ENCODE results near the gene AMBP. TPM values are rescaled to one million over a fixed set of nuclear protein-coding genes. Genes with fewer than 3 reads are reported as not detected.
"Not testable (repeated sequence)": the region's sequence is repeated elsewhere in the genome, so short reads cannot be mapped to it uniquely, and the experiment has no call there.

Gene AMBP
- polyA plus RNA-seq, 4 donors = 0.81 to 1.9 (median 1.8) TPM

DNA sequence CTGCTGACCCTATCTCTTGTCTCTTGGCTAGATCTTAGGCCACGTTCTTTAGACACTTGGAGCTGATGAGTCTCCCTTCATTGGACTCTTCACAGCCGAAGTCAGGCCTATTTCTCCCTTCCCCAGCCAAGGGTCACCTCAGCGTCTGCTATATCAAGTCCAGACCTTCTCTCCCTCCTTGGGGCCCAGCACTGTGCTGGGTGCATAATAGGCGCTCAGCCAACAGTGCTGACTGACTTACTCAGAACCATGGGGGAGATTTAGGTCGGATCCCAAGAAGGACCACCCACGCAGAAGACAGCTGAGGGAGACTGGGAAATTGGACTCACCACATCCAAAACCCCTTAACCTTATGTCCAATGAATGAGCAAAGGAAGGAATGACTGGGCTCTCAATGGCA is 5.6 kb upstream of the AMBP start:
- H3K36me3 ChIP-seq (ENCODE audit: control insufficient read depth in 3 of 3, insufficient read depth in 2 of 3, low read depth in 1 of 3, low read length in 3 of 3) = peaks cover 0 to 6% (median 0%) of the 10 kb centered on the region in 3 donors
- DNase-seq (peak in 1 of 2 donors; percentile 4), FAIRE-seq (no peak)
- H3K9me3 ChIP-seq (ENCODE audit: control insufficient read depth in 2 of 2, insufficient read depth in 1 of 2, low read depth in 1 of 2, low read length in 1 of 2) = no peaks in the 10 kb centered on the region
- H3K27ac ChIP-seq (ENCODE audit: low read depth in 1 of 3, low read length in 2 of 3) = no peak overlapping the region
- no peak overlapping the region for H3K4me3 ChIP-seq (ENCODE audit: low read depth in 1 of 3, low read length in 3 of 3)
- WGBS, 3 donors = 83 to 91% (median 85%) methylated on average over 6 of the region's 6 CpGs
- H3K4me1 ChIP-seq (ENCODE audit: control insufficient read depth in 3 of 3, insufficient read depth in 2 of 3, low read depth in 1 of 3, low read length in 2 of 3) = peaks cover 0 to 40% (median 7%) of the 10 kb centered on the region in 3 donors
- no peaks in the 10 kb centered on the region for H3K27me3 ChIP-seq (ENCODE audit: control insufficient read depth in 3 of 3, insufficient read depth in 3 of 3, low read length in 3 of 3)

DNA sequence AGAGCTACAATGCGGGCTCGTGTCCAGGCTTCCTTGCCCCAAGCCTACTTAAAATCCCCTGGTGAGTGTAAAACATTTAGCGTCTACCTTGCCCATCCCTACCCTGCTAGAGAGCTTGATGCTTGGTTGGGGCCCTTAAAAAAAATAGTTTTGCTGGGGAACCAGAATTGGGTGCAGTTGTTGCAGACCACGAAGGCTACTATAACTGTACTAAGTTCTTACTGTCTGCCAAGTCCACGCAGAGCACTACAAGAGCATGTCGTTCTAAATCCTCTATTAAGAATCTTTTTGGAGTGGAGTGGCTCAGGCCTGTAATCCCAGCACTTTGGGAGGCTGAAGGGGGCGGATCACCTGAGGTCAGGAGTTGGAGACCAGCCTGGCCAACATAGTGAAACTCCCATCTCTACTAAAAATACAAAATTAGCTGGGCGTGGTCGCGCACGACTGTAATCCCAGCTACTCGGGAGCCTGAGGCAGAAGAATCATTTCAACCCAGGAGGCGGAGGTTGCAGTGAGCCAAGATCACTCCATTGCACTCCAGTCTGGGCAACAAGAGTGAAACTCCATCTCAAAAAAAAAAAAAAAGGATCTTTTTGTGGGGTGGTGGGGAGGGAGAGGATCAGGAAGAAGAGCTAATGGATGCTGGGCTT is 4.8 kb upstream of the AMBP start:
- not testable (repeated sequence) for H3K27me3 ChIP-seq (ENCODE audit: control insufficient read depth in 3 of 3, insufficient read depth in 3 of 3, low read length in 3 of 3); H3K36me3 ChIP-seq (ENCODE audit: control insufficient read depth in 3 of 3, insufficient read depth in 2 of 3, low read depth in 1 of 3, low read length in 3 of 3); H3K4me3 ChIP-seq (ENCODE audit: low read depth in 1 of 3, low read length in 3 of 3); DNase-seq; H3K9me3 ChIP-seq (ENCODE audit: control insufficient read depth in 2 of 2, insufficient read depth in 1 of 2, low read depth in 1 of 2, low read length in 1 of 2); FAIRE-seq
- peak overlapping the region in 1 of 3 donors; percentile 94 for H3K27ac ChIP-seq (ENCODE audit: low read depth in 1 of 3, low read length in 2 of 3)
- WGBS, 3 donors = 35 to 46% (median 42%) methylated on average over 13 of the region's 13 CpGs
- peaks cover 0 to 48% (median 8%) of the 10 kb centered on the region in 3 donors for H3K4me1 ChIP-seq (ENCODE audit: control insufficient read depth in 3 of 3, insufficient read depth in 2 of 3, low read depth in 1 of 3, low read length in 2 of 3)

- WGBS, 3 donors = 19 to 44% (median 19%) methylated on average over 10 of the region's 10 CpGs
- Histone ChIP-seq H3K27ac (ENCODE audit: low read depth in 1 of 3, low read length in 2 of 3) (peak overlapping the region; percentile 63 to 94 (median 85)), H3K4me1 (ENCODE audit: control insufficient read depth in 3 of 3, insufficient read depth in 2 of 3, low read depth in 1 of 3, low read length in 2 of 3) (peaks cover 0 to 54% (median 8%) of the 10 kb centered on the region in 3 donors)
These were observed 4.1 kb upstream of the AMBP start for GRCh38 chr9:114082017-114082762.

GRCh38 chr9:114081441-114082016 is 3.4 kb upstream of the AMBP start:
- Histone ChIP-seq H3K27me3 (ENCODE audit: control insufficient read depth in 3 of 3, insufficient read depth in 3 of 3, low read length in 3 of 3) (no peaks in the 10 kb centered on the region), H3K9me3 (ENCODE audit: control insufficient read depth in 2 of 2, insufficient read depth in 1 of 2, low read depth in 1 of 2, low read length in 1 of 2) (no peaks in the 10 kb centered on the region), H3K36me3 (ENCODE audit: control insufficient read depth in 3 of 3, insufficient read depth in 2 of 3, low read depth in 1 of 3, low read length in 3 of 3) (peaks cover 0 to 5% (median 0%) of the 10 kb centered on the region in 3 donors), H3K27ac (ENCODE audit: low read depth in 1 of 3, low read length in 2 of 3) (peak overlapping the region; percentile 63 to 94 (median 85)), H3K4me1 (ENCODE audit: control insufficient read depth in 3 of 3, insufficient read depth in 2 of 3, low read depth in 1 of 3, low read length in 2 of 3) (peaks cover 0 to 54% (median 8%) of the 10 kb centered on the region in 3 donors), H3K4me3 (ENCODE audit: low read depth in 1 of 3, low read length in 3 of 3) (no peak overlapping the region)
- FAIRE-seq (no peak), DNase-seq (peak in 1 of 2 donors; percentile 47)
- 16 to 66% (median 38%) methylated on average over 6 of the region's 6 CpGs for WGBS, 3 donors

More at GRCh38 chr9:114082017-114082762, 4.1 kb upstream of the AMBP start:
- DNase-seq (peak; percentile 97), FAIRE-seq (no peak)
- Histone ChIP-seq H3K9me3 (ENCODE audit: control insufficient read depth in 2 of 2, insufficient read depth in 1 of 2, low read depth in 1 of 2, low read length in 1 of 2) (no peaks in the 10 kb centered on the region), H3K27me3 (ENCODE audit: control insufficient read depth in 3 of 3, insufficient read depth in 3 of 3, low read length in 3 of 3) (no peaks in the 10 kb centered on the region), H3K4me3 (ENCODE audit: low read depth in 1 of 3, low read length in 3 of 3) (no peak overlapping the region), H3K36me3 (ENCODE audit: control insufficient read depth in 3 of 3, insufficient read depth in 2 of 3, low read depth in 1 of 3, low read length in 3 of 3) (peaks cover 0 to 6% (median 0%) of the 10 kb centered on the region in 3 donors)

DNA sequence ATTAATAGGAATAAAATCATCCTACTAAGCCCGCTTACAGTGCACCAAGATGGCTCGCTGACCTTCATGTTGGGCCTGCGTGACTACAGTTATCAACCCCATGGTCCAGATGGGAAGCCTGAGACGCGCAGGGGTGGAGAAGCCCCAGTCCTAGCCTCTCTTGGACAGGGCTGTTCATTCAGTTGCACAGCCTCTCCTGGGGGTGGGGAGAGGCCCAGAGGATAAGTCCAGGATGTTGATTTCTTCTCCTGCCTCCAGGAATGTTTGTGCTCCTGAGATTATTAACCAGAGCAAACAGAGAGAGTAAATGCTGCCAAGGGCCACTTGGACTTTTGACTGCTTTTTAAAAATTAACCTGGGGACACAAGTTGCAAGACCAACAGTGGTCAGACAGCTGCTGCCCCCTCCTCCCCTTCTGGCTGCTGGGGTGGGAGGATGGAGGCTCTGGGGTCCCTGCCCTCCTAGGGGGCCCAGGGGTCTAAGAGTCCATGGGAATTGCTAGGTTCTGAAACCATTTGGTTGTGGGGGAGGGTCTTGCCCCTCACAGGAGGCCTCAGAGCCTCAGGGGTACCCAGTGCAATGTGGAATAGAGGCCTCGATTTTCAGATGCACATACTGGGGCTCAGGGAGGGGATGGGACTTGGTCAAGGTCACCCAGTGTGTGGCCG is 2.8 kb upstream of the AMBP start:
- Histone ChIP-seq H3K4me3 (ENCODE audit: low read depth in 1 of 3, low read length in 3 of 3) (no peak overlapping the region), H3K27ac (ENCODE audit: low read depth in 1 of 3, low read length in 2 of 3) (peak overlapping the region; percentile 63 to 94 (median 85)), H3K9me3 (ENCODE audit: control insufficient read depth in 2 of 2, insufficient read depth in 1 of 2, low read depth in 1 of 2, low read length in 1 of 2) (no peaks in the 10 kb centered on the region), H3K4me1 (ENCODE audit: control insufficient read depth in 3 of 3, insufficient read depth in 2 of 3, low read depth in 1 of 3, low read length in 2 of 3) (peaks cover 0 to 54% (median 8%) of the 10 kb centered on the region in 3 donors), H3K36me3 (ENCODE audit: control insufficient read depth in 3 of 3, insufficient read depth in 2 of 3, low read depth in 1 of 3, low read length in 3 of 3) (peaks cover 0 to 2% (median 0%) of the 10 kb centered on the region in 3 donors), H3K27me3 (ENCODE audit: control insufficient read depth in 3 of 3, insufficient read depth in 3 of 3, low read length in 3 of 3) (no peaks in the 10 kb centered on the region)
- DNase-seq (peak; percentile 94 to 96), FAIRE-seq (no peak)
- 14 to 62% (median 39%) methylated on average over 7 of the region's 7 CpGs for WGBS, 3 donors

DNA sequence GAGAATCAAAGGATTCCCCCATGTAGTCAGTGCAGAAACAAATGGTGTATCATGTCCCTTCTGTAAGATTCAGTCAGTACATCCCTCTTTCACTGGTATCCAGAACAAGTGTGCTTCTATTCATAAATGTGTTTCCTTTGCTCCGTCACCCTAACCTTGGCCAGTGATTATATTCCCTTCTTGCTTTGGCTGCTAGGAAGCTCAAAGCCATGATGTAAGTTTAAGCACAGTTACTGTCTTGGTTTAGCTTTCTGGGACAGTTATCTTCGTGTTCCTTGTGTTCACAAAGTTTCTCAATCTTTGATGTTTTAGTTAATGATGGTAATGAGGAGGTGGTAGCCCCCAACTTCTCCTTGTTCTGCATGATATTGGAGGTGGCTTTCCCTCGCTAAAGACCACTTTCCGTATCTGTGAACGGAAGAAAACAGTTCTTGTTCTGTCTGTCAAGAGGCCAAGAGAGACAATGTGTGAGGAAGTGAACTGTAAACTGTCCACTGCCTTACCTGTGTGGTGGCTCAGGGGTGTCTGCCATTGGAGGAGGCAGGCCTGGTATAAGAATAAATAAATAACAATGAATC is 2.2 kb upstream of the AMBP start:
- peak in 1 of 2 donors; percentile 26 for DNase-seq
- Histone ChIP-seq H3K27me3 (ENCODE audit: control insufficient read depth in 3 of 3, insufficient read depth in 3 of 3, low read length in 3 of 3) (no peaks in the 10 kb centered on the region), H3K36me3 (ENCODE audit: control insufficient read depth in 3 of 3, insufficient read depth in 2 of 3, low read depth in 1 of 3, low read length in 3 of 3) (no peaks in the 10 kb centered on the region), H3K27ac (ENCODE audit: low read depth in 1 of 3, low read length in 2 of 3) (peak overlapping the region; percentile 41 to 94 (median 76)), H3K4me1 (ENCODE audit: control insufficient read depth in 3 of 3, insufficient read depth in 2 of 3, low read depth in 1 of 3, low read length in 2 of 3) (peaks cover 0 to 54% (median 8%) of the 10 kb centered on the region in 3 donors), H3K9me3 (ENCODE audit: control insufficient read depth in 2 of 2, insufficient read depth in 1 of 2, low read depth in 1 of 2, low read length in 1 of 2) (no peaks in the 10 kb centered on the region), H3K4me3 (ENCODE audit: low read depth in 1 of 3, low read length in 3 of 3) (no peak overlapping the region)
- 59 to 79% (median 66%) methylated on average over 5 of the region's 5 CpGs for WGBS, 3 donors
- no peak for FAIRE-seq

DNA sequence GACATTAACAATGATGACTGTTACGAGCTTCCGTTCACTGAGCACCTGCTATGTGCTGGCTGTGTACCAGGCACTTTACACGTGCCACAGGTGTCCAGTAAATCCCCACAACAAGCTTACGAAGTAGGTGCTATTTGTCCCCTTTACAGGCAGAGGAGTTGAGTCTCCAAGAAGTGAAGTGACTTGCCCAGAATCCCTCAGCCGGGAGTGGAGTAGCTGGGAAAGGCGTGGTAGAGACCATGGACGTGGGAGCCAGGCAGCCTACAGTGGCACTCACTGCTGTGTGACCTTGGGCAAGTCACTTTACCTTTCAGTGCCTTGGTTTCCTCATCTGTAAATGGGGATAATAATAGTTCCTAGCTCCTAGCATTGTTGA is 669 bp upstream of the AMBP start:
- Histone ChIP-seq H3K4me1 (ENCODE audit: control insufficient read depth in 3 of 3, insufficient read depth in 2 of 3, low read depth in 1 of 3, low read length in 2 of 3) (peaks cover 0 to 54% (median 8%) of the 10 kb centered on the region in 3 donors), H3K9me3 (ENCODE audit: control insufficient read depth in 2 of 2, insufficient read depth in 1 of 2, low read depth in 1 of 2, low read length in 1 of 2) (no peaks in the 10 kb centered on the region), H3K4me3 (ENCODE audit: low read depth in 1 of 3, low read length in 3 of 3) (no peak overlapping the region), H3K36me3 (ENCODE audit: control insufficient read depth in 3 of 3, insufficient read depth in 2 of 3, low read depth in 1 of 3, low read length in 3 of 3) (no peaks in the 10 kb centered on the region), H3K27me3 (ENCODE audit: control insufficient read depth in 3 of 3, insufficient read depth in 3 of 3, low read length in 3 of 3) (no peaks in the 10 kb centered on the region), H3K27ac (ENCODE audit: low read depth in 1 of 3, low read length in 2 of 3) (no peak overlapping the region)
- DNase-seq (no peak), FAIRE-seq (no peak)
- 41 to 72% (median 64%) methylated on average over 7 of the region's 7 CpGs for WGBS, 3 donors

All from small intestine (tissue), 7 donors.